Activated naive CD4-positive, alpha-beta T cell treated with anti-CD3 and anti-CD28 coated beads, Interleukin-2, amount 50 U/mL, for 72 hours (primary cell): Measurements from ENCODE around the gene PRKCB. TPM values are rescaled to one million over a fixed set of nuclear protein-coding genes. Genes with fewer than 3 reads are reported as not detected.

ENCODE experiments used
- ATAC-seq, 2 donors: fragments of 150-1000 bp; cut with Tn5 transposase; 2 replicates each; pipeline ENCODE4 v1.10.0; 2021; ENCODE audit warnings: mild to moderate bottlenecking in 2 of 2, moderate library complexity in 2 of 2
- DNase-seq, 2 donors: peaks; one replicate each; pipeline ENCODE4 v3.0.0; 2021 to 2022; ENCODE audit warnings: low spot score in 2 of 2
- H3K27ac Mint-ChIP-seq, 2 donors: one replicate each; pipeline ENCODE4 v1.8.0; 2022; ENCODE audit warnings: mild to moderate bottlenecking in 2 of 2, mixed read lengths in 2 of 2
- H3K36me3 Mint-ChIP-seq, 2 donors: one replicate each; pipeline ENCODE4 v1.8.0; 2022; ENCODE audit warnings: mixed read lengths in 2 of 2
- H3K9me3 Mint-ChIP-seq, 2 donors: one replicate each; pipeline ENCODE4 v1.8.0; 2022; ENCODE audit warnings: mixed read lengths in 2 of 2
- total RNA-seq, 2 donors: library from RNA; stranded (reverse); gene quantifications; one replicate each; pipeline ENCODE4 v1.2.3, GENCODE V29; 2022

PRKCB gene
- total RNA-seq, 2 donors from 2014 or later, result 47.8 to 89.9 TPM

GRCh38 chr16:24037335-24037734 lies 201.6 kb downstream of the PRKCB start:
- H3K9me3 Mint-ChIP-seq, result no peaks in the 10 kb centered on the region

DNA sequence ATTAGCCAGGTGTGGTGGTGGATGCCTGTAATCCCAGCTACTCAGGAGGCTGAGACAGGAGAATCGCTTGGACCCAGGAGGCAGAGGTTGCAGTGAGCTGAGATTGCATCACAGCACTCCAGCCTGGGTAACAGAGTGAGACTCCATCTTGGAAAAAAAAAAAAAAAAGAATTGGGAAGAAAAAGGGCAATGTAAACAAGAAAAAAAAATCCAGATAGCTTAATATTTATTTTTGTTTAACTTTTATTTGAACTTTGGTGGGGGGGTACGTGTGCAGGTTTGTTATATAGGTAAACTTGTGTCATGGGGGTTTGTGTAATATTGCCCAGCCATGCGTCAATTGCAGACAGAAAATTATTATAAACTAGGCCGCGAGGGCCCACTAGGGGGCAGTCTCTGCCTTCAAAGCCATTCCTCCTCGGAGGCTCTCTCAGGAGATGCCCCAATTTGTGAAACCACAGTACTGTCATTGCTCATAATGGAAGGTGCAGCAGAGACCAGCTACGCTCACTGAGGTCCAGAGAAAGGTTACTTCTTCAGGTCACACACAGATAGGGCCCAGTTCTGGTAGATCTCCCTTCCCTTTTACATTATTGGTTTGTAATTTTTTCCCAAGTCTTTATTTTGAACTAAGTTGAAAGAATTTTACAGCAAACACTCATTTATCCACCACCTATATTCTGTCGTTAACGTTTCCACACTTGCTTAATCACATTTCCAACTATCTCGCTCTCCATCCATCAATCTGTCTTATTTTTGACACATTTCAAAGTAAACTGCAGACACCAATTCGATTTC lies 206.2 kb downstream of the PRKCB start:
- Mint-ChIP-seq H3K27ac (no peak overlapping the region), H3K9me3 (no peaks in the 10 kb centered on the region), H3K36me3 (peaks cover 0 to 4% of the 10 kb centered on the region in 2 donors)
- DNase-seq (peak; percentile 75 to 84), ATAC-seq (peak; percentile 90 to 99)

More at GRCh38 chr16:24037335-24037734, 201.6 kb downstream of the PRKCB start:
- Mint-ChIP-seq H3K27ac (no peak overlapping the region), H3K36me3 (peaks cover 9 to 16% of the 10 kb centered on the region in 2 donors)
- no peak for ATAC-seq
- DNase-seq, result no peak

GRCh38 chr16:24044467-24044866 lies 208.7 kb downstream of the PRKCB start:
- ATAC-seq, result no peak
- H3K27ac Mint-ChIP-seq, result no peak overlapping the region
- DNase-seq, result no peak
- peaks cover 0 to 4% of the 10 kb centered on the region in 2 donors for H3K36me3 Mint-ChIP-seq
- no peaks in the 10 kb centered on the region for H3K9me3 Mint-ChIP-seq

- Mint-ChIP-seq H3K9me3 (no peaks in the 10 kb centered on the region), H3K36me3 (peaks cover 0 to 4% of the 10 kb centered on the region in 2 donors), H3K27ac (no peak overlapping the region)
- DNase-seq (no peak), ATAC-seq (no peak)
Observed at GRCh38 chr16:24045641-24046040, 209.9 kb downstream of the PRKCB start.

DNA sequence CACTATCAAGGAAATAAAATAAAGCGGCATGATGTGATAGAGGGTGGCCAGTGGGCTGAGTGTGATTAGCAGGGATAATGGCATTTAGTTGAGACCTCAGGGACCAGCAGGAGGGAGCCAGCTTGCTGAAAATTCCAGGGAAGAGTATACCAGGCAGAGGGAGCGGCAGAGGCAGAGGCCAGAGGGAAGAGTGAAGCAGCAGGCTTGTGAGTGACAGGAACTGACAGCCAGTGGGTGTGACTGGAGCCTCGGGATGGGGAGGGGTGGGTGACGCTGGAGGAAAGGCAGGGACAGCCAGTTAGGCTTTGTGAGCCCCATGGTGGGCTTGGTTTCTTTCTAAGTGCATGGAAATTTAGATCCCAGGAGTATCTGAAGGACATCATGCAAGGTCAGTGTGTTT lies 210.7 kb downstream of the PRKCB start:
- H3K36me3 Mint-ChIP-seq, result peaks cover 0 to 11% of the 10 kb centered on the region in 2 donors
- ATAC-seq (no peak), DNase-seq (no peak)
- H3K27ac Mint-ChIP-seq, result peak overlapping the region; percentile 48 to 90
- no peaks in the 10 kb centered on the region for H3K9me3 Mint-ChIP-seq

- Mint-ChIP-seq H3K27ac (no peak overlapping the region), H3K9me3 (no peaks in the 10 kb centered on the region)
Observed at GRCh38 chr16:24049113-24049512, 213.3 kb downstream of the PRKCB start.

GRCh38 chr16:24051125-24051524 lies 215.3 kb downstream of the PRKCB start:
- no peaks in the 10 kb centered on the region for H3K9me3 Mint-ChIP-seq
- no peak for ATAC-seq
- no peak for DNase-seq
- peaks cover 0 to 11% of the 10 kb centered on the region in 2 donors for H3K36me3 Mint-ChIP-seq
- no peak overlapping the region for H3K27ac Mint-ChIP-seq

More at GRCh38 chr16:24049113-24049512, 213.3 kb downstream of the PRKCB start:
- peaks cover 0 to 15% of the 10 kb centered on the region in 2 donors for H3K36me3 Mint-ChIP-seq
- ATAC-seq (no peak), DNase-seq (no peak)

DNA sequence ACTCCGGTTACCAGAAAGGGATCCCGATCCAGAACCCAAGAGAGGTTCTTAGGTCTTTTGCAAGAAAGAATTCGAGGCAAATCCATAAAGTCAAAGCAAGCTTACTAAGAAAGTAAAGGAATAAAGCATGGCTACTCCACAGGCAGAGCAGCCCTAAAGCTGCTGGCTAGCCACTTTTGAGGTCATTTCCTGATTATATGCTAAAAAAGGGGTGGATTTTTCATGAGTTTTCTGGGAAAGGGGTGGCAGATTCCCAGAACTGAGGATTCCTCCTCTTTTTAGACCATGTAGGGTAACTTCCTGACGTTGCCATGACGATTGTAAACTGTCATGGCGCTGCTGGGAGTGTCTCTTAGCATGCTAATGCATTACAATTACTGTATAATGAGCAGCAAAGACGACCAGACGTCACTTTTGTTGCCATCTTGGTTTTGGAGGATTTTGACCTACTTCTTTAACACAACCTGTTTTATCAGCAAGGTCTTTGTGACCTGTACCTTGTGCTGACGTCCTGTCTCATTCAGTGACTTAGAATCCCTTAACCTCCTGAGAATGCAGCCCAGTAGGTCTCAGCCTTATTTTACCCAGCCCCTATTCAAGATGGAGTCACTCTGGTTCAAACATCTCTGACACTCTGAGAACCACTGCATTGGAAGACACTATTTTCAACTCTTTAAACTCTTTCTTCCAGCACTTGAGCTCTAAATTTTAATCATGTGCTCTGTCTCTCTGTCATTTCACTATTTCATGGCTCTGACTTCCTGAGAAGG lies 216.7 kb downstream of the PRKCB start:
- ATAC-seq (no peak), DNase-seq (no peak)
- Mint-ChIP-seq H3K36me3 (peaks cover 0 to 11% of the 10 kb centered on the region in 2 donors), H3K9me3 (no peaks in the 10 kb centered on the region), H3K27ac (no peak overlapping the region)

DNA sequence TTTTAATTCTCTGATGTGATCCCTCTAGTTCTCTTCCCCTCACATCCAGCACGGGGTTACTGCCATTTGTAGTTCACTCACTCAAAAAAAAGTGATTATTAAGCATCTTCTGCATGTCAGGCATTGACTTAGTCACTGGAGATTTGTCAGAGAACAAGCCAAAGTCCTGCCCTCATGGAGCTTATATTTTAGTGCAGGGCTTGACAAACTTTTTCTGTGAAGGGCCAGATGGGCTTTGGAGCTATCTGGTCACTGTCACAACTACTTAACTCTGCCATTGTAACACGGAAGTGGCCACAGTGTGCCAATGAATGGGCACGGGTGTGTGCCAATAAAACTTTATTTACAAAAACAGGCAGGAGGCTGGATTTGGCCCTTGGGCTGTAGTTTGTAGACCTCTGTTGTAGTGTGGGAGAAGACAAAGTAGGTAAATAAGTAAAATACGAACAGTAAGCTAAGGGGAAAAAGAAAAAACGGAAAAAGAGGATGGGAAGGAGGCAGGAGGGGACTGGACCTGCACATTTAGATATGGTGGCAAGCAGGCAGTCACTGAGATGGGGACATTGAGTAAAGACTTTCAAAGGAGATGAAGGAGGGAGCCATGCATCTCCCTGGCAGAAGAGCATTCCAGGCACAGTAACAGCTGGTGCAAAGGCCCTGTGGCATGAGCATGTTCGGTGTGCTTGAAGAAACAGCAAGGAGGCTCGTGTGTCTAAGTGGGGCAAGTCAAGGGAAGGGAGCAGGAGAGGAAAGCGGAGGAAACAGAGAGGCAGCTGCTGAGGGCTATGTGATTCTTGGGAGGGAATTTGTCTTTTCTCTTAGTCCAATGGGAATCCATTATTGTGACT lies 217.5 kb downstream of the PRKCB start:
- ATAC-seq (no peak), DNase-seq (no peak)
- Mint-ChIP-seq H3K36me3 (peaks cover 0 to 11% of the 10 kb centered on the region in 2 donors), H3K27ac (peak overlapping the region in 1 of 2 donors; percentile 10), H3K9me3 (no peaks in the 10 kb centered on the region)

GRCh38 chr16:24054741-24055491 lies 219.1 kb downstream of the PRKCB start:
- DNase-seq (no peak), ATAC-seq (no peak)
- Mint-ChIP-seq H3K9me3 (no peaks in the 10 kb centered on the region), H3K27ac (no peak overlapping the region), H3K36me3 (peaks cover 0 to 15% of the 10 kb centered on the region in 2 donors)

GRCh38 chr16:24062270-24062817 lies 226.6 kb downstream of the PRKCB start:
- no peak for ATAC-seq
- DNase-seq, result no peak
- Mint-ChIP-seq H3K27ac (no peak overlapping the region), H3K9me3 (peaks cover 0 to 5% of the 10 kb centered on the region in 2 donors), H3K36me3 (peaks cover 14 to 18% of the 10 kb centered on the region in 2 donors)

DNA sequence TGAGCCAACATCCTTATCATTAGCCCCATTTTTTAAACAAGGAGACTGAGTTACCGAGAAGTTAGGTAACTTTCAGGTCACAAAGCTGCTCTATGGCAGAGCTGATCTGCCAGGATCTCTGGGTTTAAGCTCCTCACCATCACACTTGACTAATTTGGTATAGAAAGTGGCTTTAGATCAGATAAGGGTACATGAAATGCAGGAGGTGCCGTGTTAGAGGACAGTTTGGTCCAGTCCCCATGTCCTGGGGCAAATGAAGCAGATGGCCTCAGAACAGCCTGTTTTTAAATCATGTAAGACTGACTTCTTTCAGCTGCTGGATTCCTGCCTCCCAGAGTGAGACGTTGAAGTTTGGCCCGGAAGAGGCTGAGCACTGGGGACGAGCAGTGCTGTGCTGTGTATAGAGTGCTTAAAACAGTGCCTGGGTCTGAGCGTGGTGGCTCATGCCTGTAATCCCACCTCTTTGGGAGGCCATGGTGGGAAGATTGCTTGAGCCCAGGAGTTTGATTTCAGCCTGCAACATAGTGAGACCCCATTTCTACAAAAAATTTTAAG lies 233.3 kb downstream of the PRKCB start:
- DNase-seq (no peak), ATAC-seq (no peak)
- H3K9me3 Mint-ChIP-seq, result no peaks in the 10 kb centered on the region
- no peak overlapping the region for H3K27ac Mint-ChIP-seq
- no peaks in the 10 kb centered on the region for H3K36me3 Mint-ChIP-seq

DNA sequence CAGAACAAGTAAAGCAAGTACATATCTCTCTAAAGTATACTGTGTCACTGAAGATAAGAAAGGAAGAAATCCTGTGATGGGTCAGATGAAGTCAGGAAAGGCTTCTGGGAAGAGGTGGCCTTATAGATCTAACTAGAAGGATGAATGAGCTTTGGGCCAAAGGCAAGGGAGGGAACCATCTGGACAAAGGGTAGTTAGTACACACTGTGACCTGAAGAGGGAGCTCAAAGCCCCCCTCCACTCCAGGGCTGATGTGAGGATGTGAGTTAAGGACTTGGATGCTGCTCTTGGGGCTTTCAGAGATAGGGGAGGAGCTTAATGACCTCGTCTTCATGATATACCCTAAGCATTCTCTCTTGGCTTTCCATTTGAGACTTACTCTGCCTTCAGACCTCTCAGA lies 235.1 kb downstream of the PRKCB start:
- no peaks in the 10 kb centered on the region for H3K9me3 Mint-ChIP-seq
- peak overlapping the region in 1 of 2 donors; percentile 7 for H3K27ac Mint-ChIP-seq
- no peaks in the 10 kb centered on the region for H3K36me3 Mint-ChIP-seq
- DNase-seq (peak in 1 of 2 donors; percentile 37), ATAC-seq (peak; percentile 79 to 83)

- ATAC-seq, result no peak
- H3K27ac Mint-ChIP-seq, result no peak overlapping the region
Observed at GRCh38 chr16:24071666-24072360, 236.0 kb downstream of the PRKCB start.

DNA sequence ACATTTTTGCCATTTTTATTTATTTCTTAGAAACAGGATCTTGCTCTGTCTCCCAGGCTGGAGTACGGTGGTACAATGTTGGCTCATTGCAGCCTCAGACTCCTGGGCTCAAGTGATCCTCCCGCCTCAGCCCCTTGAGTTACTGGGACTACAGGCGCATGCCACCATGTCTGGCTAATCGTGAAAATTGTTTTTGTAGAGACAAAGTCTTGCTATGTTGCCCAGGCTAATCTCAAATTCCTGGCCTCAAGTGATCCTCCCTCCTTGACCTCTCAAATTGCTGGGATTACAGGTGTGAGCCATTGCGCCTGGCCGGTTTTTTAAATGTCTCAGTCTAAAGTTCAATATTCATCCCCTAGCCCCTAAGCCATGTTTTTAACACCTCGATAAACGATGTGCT lies 237.5 kb downstream of the PRKCB start:
- ATAC-seq, result no peak
- Mint-ChIP-seq H3K9me3 (no peaks in the 10 kb centered on the region), H3K36me3 (no peaks in the 10 kb centered on the region), H3K27ac (peak overlapping the region in 1 of 2 donors; percentile 88)
- no peak for DNase-seq

More at GRCh38 chr16:24071666-24072360, 236.0 kb downstream of the PRKCB start:
- no peaks in the 10 kb centered on the region for H3K36me3 Mint-ChIP-seq
- no peaks in the 10 kb centered on the region for H3K9me3 Mint-ChIP-seq
- DNase-seq, result no peak
